OCI-LY1 (cell line): ENCODE data around the gene THEM5.

Experiments
- H2AFZ ChIP-seq: fragments of 200-600 bp; sonication (generic), shearing (Covaris generic); 2 replicates; pipeline ENCODE4 v1.6.0; 2014; ENCODE audit warnings: antibody characterized with exemption, mild to moderate bottlenecking, low read length
- H3F3A ChIP-seq: fragments of 200-600 bp; sonication (generic), shearing (Covaris generic); 2 replicates; pipeline ENCODE4 v1.6.0; 2014; ENCODE audit warnings: mild to moderate bottlenecking, antibody characterized with exemption, low read length, moderate library complexity; ENCODE audit not compliant: insufficient read depth
- H3K27ac ChIP-seq: fragments of 200-600 bp; sonication (generic); 2 replicates; pipeline ENCODE4 v1.5.1; 2014; ENCODE audit warnings: low read length, mixed run types, mild to moderate bottlenecking, low read depth; ENCODE audit not compliant: poor library complexity, severe bottlenecking
- H3K27me3 ChIP-seq: fragments of 200-600 bp; sonication (generic); 2 replicates; pipeline ENCODE4 v1.6.0; 2014; ENCODE audit warnings: antibody characterized with exemption, mild to moderate bottlenecking, low read length, moderate library complexity; ENCODE audit not compliant: insufficient read depth
- H3K36me3 ChIP-seq: fragments of 200-600 bp; sonication (generic); 2 replicates; pipeline ENCODE4 v1.6.1; 2014; ENCODE audit warnings: mild to moderate bottlenecking, antibody characterized with exemption, low read length, moderate library complexity, mixed read lengths; ENCODE audit not compliant: insufficient read depth
- H3K4me1 ChIP-seq: fragments of 200-600 bp; sonication (generic); 2 replicates; pipeline ENCODE4 v1.5.1; 2014; ENCODE audit warnings: mild to moderate bottlenecking, low read length, moderate library complexity; ENCODE audit not compliant: insufficient read depth, severe bottlenecking
- H3K4me2 ChIP-seq: fragments of 200-600 bp; sonication (generic), shearing (Covaris generic); 2 replicates; pipeline ENCODE4 v1.6.1; 2014; ENCODE audit warnings: low read length
- H3K4me3 ChIP-seq: fragments of 200-600 bp; sonication (generic); 2 replicates; pipeline ENCODE4 v1.5.1; 2014; ENCODE audit warnings: low read length, low read depth, mild to moderate bottlenecking, mixed read lengths; ENCODE audit not compliant: poor library complexity, severe bottlenecking
- H3K79me2 ChIP-seq: fragments of 200-600 bp; shearing (Covaris generic); 2 replicates; pipeline ENCODE4 v1.6.1; 2016; ENCODE audit warnings: mixed run types, low read length, mixed read lengths; ENCODE audit not compliant: insufficient read depth
- H3K9ac ChIP-seq: fragments of 200-600 bp; sonication (generic), shearing (Covaris generic); 2 replicates; pipeline ENCODE4 v1.6.1; 2014; ENCODE audit warnings: mild to moderate bottlenecking, low read length, mixed read lengths
- H3K9me2 ChIP-seq: fragments of 200-600 bp; sonication (generic), shearing (Covaris generic); 2 replicates; pipeline ENCODE4 v1.6.1; 2014; ENCODE audit warnings: low read depth, mild to moderate bottlenecking, low read length, mixed read lengths
- H3K9me3 ChIP-seq: fragments of 200-600 bp; shearing (Covaris generic); 2 replicates; pipeline ENCODE4 v1.6.1; 2014; ENCODE audit warnings: low read length, mixed read lengths
- H4K20me1 ChIP-seq: fragments of 200-600 bp; sonication (generic), shearing (Covaris generic); 2 replicates; pipeline ENCODE4 v1.6.0; 2016; ENCODE audit warnings: mild to moderate bottlenecking, low read length; ENCODE audit not compliant: insufficient read depth
- EZH2 ChIP-seq: fragments of 200-600 bp; sonication (generic), shearing (Covaris generic); IDR thresholded peaks from 2 replicates; pipeline ENCODE4 v1.8.0; 2017; ENCODE audit warnings: borderline replicate concordance, mixed run types, mild to moderate bottlenecking, antibody characterized with exemption, low read length, moderate library complexity, mixed read lengths
- TF ChIP-seq, protein P1 (sequence below): fragments of 200-600 bp; sonication (generic), shearing (Covaris generic); IDR thresholded peaks from 2 replicates; pipeline ENCODE4 v1.5.1; 2017; ENCODE audit warnings: mild to moderate bottlenecking, antibody characterized with exemption, low read length, moderate library complexity, mixed read lengths

THEM5 gene

GRCh38 chr1:151827853-151828252 lies 25.7 kb downstream of the THEM5 start:
- Histone ChIP-seq H4K20me1 (no peaks in the 10 kb centered on the region), H3K9ac (no peak overlapping the region), H3K27ac (no peak overlapping the region), H3K4me3 (no peak overlapping the region), H3K27me3 (no peaks in the 10 kb centered on the region), H3K9me2 (no peaks in the 10 kb centered on the region), H3K36me3 (no peaks in the 10 kb centered on the region), H2AFZ (no peak overlapping the region), H3K79me2 (no peaks in the 10 kb centered on the region), H3K4me2 (no peak overlapping the region), H3K4me1 (no peaks in the 10 kb centered on the region), H3F3A (no peaks in the 10 kb centered on the region), H3K9me3 (no peaks in the 10 kb centered on the region)
- TF ChIP-seq, protein P1, sequence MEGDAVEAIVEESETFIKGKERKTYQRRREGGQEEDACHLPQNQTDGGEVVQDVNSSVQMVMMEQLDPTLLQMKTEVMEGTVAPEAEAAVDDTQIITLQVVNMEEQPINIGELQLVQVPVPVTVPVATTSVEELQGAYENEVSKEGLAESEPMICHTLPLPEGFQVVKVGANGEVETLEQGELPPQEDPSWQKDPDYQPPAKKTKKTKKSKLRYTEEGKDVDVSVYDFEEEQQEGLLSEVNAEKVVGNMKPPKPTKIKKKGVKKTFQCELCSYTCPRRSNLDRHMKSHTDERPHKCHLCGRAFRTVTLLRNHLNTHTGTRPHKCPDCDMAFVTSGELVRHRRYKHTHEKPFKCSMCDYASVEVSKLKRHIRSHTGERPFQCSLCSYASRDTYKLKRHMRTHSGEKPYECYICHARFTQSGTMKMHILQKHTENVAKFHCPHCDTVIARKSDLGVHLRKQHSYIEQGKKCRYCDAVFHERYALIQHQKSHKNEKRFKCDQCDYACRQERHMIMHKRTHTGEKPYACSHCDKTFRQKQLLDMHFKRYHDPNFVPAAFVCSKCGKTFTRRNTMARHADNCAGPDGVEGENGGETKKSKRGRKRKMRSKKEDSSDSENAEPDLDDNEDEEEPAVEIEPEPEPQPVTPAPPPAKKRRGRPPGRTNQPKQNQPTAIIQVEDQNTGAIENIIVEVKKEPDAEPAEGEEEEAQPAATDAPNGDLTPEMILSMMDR, result no peak
- no peak for TF ChIP-seq EZH2

DNA sequence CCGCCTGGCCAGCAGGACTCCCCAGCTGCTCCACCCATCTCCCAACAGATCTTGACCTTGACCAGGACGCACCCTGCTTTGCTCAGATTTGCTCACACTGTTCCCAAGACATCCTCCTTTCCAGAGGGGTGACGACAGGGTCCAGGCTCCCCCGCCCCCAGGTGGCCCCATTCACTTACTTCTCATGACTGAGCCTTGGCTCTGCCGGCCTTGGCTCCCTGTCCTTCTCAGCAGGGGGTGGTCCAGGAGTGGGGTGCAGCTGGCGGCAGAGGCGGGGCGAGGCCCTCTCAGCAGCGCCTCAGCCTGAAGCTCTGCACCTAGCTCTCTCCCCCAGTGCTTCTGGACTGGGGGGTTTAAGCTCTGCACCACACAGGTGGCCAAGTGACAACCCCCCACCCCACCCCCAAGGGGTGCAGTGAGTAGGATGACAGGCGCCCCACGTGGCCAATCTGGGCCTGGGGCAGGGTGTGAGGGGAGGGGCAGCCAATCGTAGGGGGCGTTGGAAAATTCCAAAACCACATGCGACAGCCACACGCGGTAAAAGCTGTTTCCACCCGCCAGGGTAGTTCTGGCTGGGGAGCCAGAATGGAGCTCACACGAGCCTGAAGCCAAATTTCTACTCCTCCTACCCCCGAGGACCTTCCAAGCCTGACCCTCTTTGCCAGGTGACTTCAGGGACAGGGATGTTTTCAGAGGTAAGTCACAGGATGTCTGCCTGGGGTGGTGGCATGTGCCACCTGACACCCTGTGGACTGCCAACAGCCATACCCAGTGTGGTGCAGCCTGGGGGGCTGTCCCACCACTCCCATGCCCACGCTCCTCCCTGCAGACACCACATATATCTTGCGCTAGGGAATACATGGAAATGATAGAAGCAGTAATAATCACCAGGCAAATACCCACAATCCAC lies 27.5 kb downstream of the THEM5 start:
- TF ChIP-seq EZH2, result no peak
- TF ChIP-seq, protein P1, result no peak
- H3F3A ChIP-seq, result no peaks in the 10 kb centered on the region
- no peak overlapping the region for H3K9ac ChIP-seq
- no peaks in the 10 kb centered on the region for H3K36me3 ChIP-seq
- H3K4me3 ChIP-seq, result no peak overlapping the region
- H4K20me1 ChIP-seq, result no peaks in the 10 kb centered on the region
- no peaks in the 10 kb centered on the region for H3K9me2 ChIP-seq
- no peaks in the 10 kb centered on the region for H3K79me2 ChIP-seq
- no peak overlapping the region for H2AFZ ChIP-seq
- H3K27ac ChIP-seq, result no peak overlapping the region
- no peaks in the 10 kb centered on the region for H3K27me3 ChIP-seq
- H3K4me2 ChIP-seq, result no peak overlapping the region
- H3K4me1 ChIP-seq, result no peaks in the 10 kb centered on the region
- no peaks in the 10 kb centered on the region for H3K9me3 ChIP-seq

DNA sequence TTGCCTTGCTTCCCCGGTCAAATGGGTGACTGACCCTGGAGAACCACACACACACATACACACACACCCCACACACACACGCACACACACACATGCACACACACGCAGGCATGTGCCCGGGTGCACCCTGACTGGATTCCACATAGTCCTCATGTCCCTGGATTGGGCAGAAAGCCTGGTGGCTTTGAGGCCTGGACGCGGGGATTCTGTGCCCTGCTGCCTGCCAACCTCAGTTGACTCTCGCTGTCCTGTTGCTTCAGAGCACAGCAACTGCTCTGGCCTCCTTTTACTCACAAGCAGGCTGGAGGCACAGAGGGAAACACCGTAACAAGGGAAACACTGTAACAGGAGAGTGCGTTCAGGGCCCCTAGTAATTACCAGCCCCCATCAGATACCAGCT lies 28.3 kb downstream of the THEM5 start:
- Histone ChIP-seq H4K20me1 (no peaks in the 10 kb centered on the region), H3K4me3 (no peak overlapping the region), H3K9me3 (no peaks in the 10 kb centered on the region), H3K9ac (no peak overlapping the region), H2AFZ (no peak overlapping the region), H3K4me1 (no peaks in the 10 kb centered on the region), H3K36me3 (no peaks in the 10 kb centered on the region), H3K79me2 (no peaks in the 10 kb centered on the region), H3K27me3 (no peaks in the 10 kb centered on the region), H3K9me2 (no peaks in the 10 kb centered on the region), H3K4me2 (no peak overlapping the region), H3K27ac (no peak overlapping the region), H3F3A (no peaks in the 10 kb centered on the region)
- TF ChIP-seq, protein P1, result no peak
- TF ChIP-seq EZH2, result no peak
